ENCODE data around the gene SLC6A11.

The SLC6A11 gene

GRCh38 chr3:10911350-10912002, 95.4 kb downstream of the SLC6A11 start:
- Histone ChIP-seq H3K4me1 (ENCODE audit: low read depth, poor library complexity, severe bottlenecking) (no peaks in the 10 kb centered on the region), H3K9ac (no peak overlapping the region), H3K27ac (no peak overlapping the region), H3K79me2 (ENCODE audit: insufficient read depth, low read depth) (no peaks in the 10 kb centered on the region), H3K4me3 (IDR thresholded peaks at IDR 0.05; ENCODE audit: insufficient read depth, low read depth, low read length) (no peak overlapping the region), H3K36me3 (ENCODE audit: insufficient read depth) (no peaks in the 10 kb centered on the region), H4K20me1 (ENCODE audit: insufficient read depth) (no peaks in the 10 kb centered on the region), H3K27me3 (ENCODE audit: insufficient read depth, low read depth) (no peaks in the 10 kb centered on the region), H3K4me2 (no peak overlapping the region), H2AFZ (ENCODE audit: low read depth) (no peak overlapping the region)
- no peak for TF ChIP-seq CTCF (conservative IDR thresholded peaks at IDR 0.05; ENCODE audit: low read depth, low read length)

- H3K27ac ChIP-seq, result no peak overlapping the region
- H4K20me1 ChIP-seq (ENCODE audit: insufficient read depth), result no peaks in the 10 kb centered on the region
- no peak overlapping the region for H2AFZ ChIP-seq (ENCODE audit: low read depth)
- no peak for TF ChIP-seq CTCF (conservative IDR thresholded peaks at IDR 0.05; ENCODE audit: low read depth, low read length)
- no peak overlapping the region for H3K4me2 ChIP-seq
- no peaks in the 10 kb centered on the region for H3K36me3 ChIP-seq (ENCODE audit: insufficient read depth)
- no peak overlapping the region for H3K4me3 ChIP-seq (IDR thresholded peaks at IDR 0.05; ENCODE audit: insufficient read depth, low read depth, low read length)
- no peaks in the 10 kb centered on the region for H3K4me1 ChIP-seq (ENCODE audit: low read depth, poor library complexity, severe bottlenecking)
- no peaks in the 10 kb centered on the region for H3K79me2 ChIP-seq (ENCODE audit: insufficient read depth, low read depth)
- no peak overlapping the region for H3K9ac ChIP-seq
- H3K27me3 ChIP-seq (ENCODE audit: insufficient read depth, low read depth), result no peaks in the 10 kb centered on the region
Observed at GRCh38 chr3:10912786-10913185, 96.8 kb downstream of the SLC6A11 start.

- H3K27me3 ChIP-seq (ENCODE audit: insufficient read depth, low read depth), result no peaks in the 10 kb centered on the region
- H3K4me3 ChIP-seq (IDR thresholded peaks at IDR 0.05; ENCODE audit: insufficient read depth, low read depth, low read length), result no peak overlapping the region
- no peak for TF ChIP-seq CTCF (conservative IDR thresholded peaks at IDR 0.05; ENCODE audit: low read depth, low read length)
- no peak overlapping the region for H3K9ac ChIP-seq
- no peaks in the 10 kb centered on the region for H3K36me3 ChIP-seq (ENCODE audit: insufficient read depth)
- H2AFZ ChIP-seq (ENCODE audit: low read depth), result no peak overlapping the region
- no peaks in the 10 kb centered on the region for H4K20me1 ChIP-seq (ENCODE audit: insufficient read depth)
- H3K79me2 ChIP-seq (ENCODE audit: insufficient read depth, low read depth), result no peaks in the 10 kb centered on the region
- H3K4me2 ChIP-seq, result no peak overlapping the region
- no peak overlapping the region for H3K27ac ChIP-seq
- no peaks in the 10 kb centered on the region for H3K4me1 ChIP-seq (ENCODE audit: low read depth, poor library complexity, severe bottlenecking)
Observed at GRCh38 chr3:10915376-10915775, 99.3 kb downstream of the SLC6A11 start.

- Histone ChIP-seq H3K27ac (no peak overlapping the region), H3K36me3 (ENCODE audit: insufficient read depth) (no peaks in the 10 kb centered on the region), H3K79me2 (ENCODE audit: insufficient read depth, low read depth) (no peaks in the 10 kb centered on the region), H3K4me2 (no peak overlapping the region), H2AFZ (ENCODE audit: low read depth) (no peak overlapping the region), H3K4me1 (ENCODE audit: low read depth, poor library complexity, severe bottlenecking) (no peaks in the 10 kb centered on the region), H3K27me3 (ENCODE audit: insufficient read depth, low read depth) (no peaks in the 10 kb centered on the region), H4K20me1 (ENCODE audit: insufficient read depth) (no peaks in the 10 kb centered on the region), H3K9ac (no peak overlapping the region), H3K4me3 (IDR thresholded peaks at IDR 0.05; ENCODE audit: insufficient read depth, low read depth, low read length) (no peak overlapping the region)
- TF ChIP-seq CTCF (conservative IDR thresholded peaks at IDR 0.05; ENCODE audit: low read depth, low read length), result no peak
Observed at GRCh38 chr3:10917176-10917575, 101.1 kb downstream of the SLC6A11 start.

Measured in KMS-11 (cell line).